PC-3 (cell line): ENCODE data around the gene PLSCR4.

Experiments used
- EZH2 ChIP-seq: fragments of 300-600 bp; sonication (generic); IDR thresholded peaks from one replicate; pipeline ENCODE4 v1.6.1; 2017; ENCODE audit warnings: antibody characterized with exemption, mild to moderate bottlenecking, low read length; ENCODE audit not compliant: unreplicated experiment
- EZH2phosphoT487 ChIP-seq: fragments of 300-600 bp; sonication (generic); IDR thresholded peaks from 2 replicates; pipeline ENCODE4 v1.6.1; 2018; ENCODE audit warnings: mild to moderate bottlenecking, antibody characterized with exemption, low read length, borderline replicate concordance
- TF ChIP-seq, protein P1 (sequence below): fragments of 300-600 bp; sonication (generic); conservative IDR thresholded peaks from 2 replicates; pipeline ENCODE4 v1.5.1; 2017; ENCODE audit warnings: antibody characterized with exemption, low read depth, mild to moderate bottlenecking, low read length

DNA sequence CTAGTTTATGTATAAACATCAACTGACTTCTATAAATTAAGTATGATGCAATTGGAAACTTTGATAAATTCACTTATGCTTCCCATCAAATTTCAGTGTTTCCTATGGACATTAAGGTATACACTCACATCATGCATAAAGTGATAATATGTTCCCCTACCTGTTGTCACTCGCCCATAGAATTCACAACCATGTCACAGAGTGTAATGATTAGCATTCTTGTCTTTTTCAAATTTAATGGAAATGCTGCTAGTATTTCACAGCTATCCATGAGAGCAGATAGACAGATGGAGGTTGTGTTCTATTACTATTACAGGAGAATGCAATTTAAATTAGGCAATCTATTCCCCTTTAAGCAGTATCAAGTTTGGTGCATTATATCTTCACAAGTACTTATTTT, 984 bp downstream of the PLSCR4 start:
- TF ChIP-seq, protein P1, sequence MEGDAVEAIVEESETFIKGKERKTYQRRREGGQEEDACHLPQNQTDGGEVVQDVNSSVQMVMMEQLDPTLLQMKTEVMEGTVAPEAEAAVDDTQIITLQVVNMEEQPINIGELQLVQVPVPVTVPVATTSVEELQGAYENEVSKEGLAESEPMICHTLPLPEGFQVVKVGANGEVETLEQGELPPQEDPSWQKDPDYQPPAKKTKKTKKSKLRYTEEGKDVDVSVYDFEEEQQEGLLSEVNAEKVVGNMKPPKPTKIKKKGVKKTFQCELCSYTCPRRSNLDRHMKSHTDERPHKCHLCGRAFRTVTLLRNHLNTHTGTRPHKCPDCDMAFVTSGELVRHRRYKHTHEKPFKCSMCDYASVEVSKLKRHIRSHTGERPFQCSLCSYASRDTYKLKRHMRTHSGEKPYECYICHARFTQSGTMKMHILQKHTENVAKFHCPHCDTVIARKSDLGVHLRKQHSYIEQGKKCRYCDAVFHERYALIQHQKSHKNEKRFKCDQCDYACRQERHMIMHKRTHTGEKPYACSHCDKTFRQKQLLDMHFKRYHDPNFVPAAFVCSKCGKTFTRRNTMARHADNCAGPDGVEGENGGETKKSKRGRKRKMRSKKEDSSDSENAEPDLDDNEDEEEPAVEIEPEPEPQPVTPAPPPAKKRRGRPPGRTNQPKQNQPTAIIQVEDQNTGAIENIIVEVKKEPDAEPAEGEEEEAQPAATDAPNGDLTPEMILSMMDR = no peak
- TF ChIP-seq EZH2phosphoT487 (no peak), EZH2 (no peak)
